Measurements from ENCODE around the gene CACNA1H.

Gene CACNA1H

GRCh38 chr16:1212616-1213194, 59.8 kb downstream of the CACNA1H start:
- peaks cover 0 to 65% (median 21%) of the 10 kb centered on the region in 11 experiments; a peak in 14 of 22 replicates for H3K36me3 ChIP-seq
- no peak overlapping the region for H3K4me3 ChIP-seq
- H3K4me2 ChIP-seq: no peak overlapping the region
- H3K27me3 ChIP-seq: no peaks in the 10 kb centered on the region
- peaks cover 14 to 28% (median 21%) of the 10 kb centered on the region in 10 experiments for H3K4me1 ChIP-seq
- no peak overlapping the region for H3K27ac ChIP-seq
- H3K9me3 ChIP-seq (replicated peaks in 1 of 11): no peaks in the 10 kb centered on the region
- H3K9ac ChIP-seq: no peak overlapping the region
- peaks cover 0 to 28% (median 0%) of the 10 kb centered on the region in 11 experiments; a peak in 5 of 22 replicates for H4K20me1 ChIP-seq
- TF ChIP-seq Cebpa-rat (IDR thresholded peaks at IDR 0.05): no peak

- Histone ChIP-seq H3K27me3 (no peaks in the 10 kb centered on the region), H4K20me1 (peaks cover 0 to 31% (median 0%) of the 10 kb centered on the region in 11 experiments; a peak in 5 of 22 replicates), H3K27ac (no peak overlapping the region), H3K4me2 (no peak overlapping the region), H3K36me3 (peaks cover 0 to 65% (median 23%) of the 10 kb centered on the region in 11 experiments; a peak in 14 of 22 replicates), H3K9me3 (replicated peaks in 1 of 11) (no peaks in the 10 kb centered on the region), H3K9ac (no peak overlapping the region), H3K4me1 (peaks cover 9 to 22% (median 16%) of the 10 kb centered on the region in 10 experiments), H3K4me3 (no peak overlapping the region)
- no peak for TF ChIP-seq Cebpa-rat (IDR thresholded peaks at IDR 0.05)
These were observed 60.3 kb downstream of the CACNA1H start for GRCh38 chr16:1213231-1213630.

- Histone ChIP-seq H3K27ac (no peak overlapping the region), H3K4me3 (no peak overlapping the region), H3K4me2 (no peak overlapping the region), H3K4me1 (peaks cover 2 to 16% (median 10%) of the 10 kb centered on the region in 10 experiments; a peak in 19 of 20 replicates), H3K9ac (no peak overlapping the region), H3K9me3 (replicated peaks in 1 of 11) (no peaks in the 10 kb centered on the region), H3K36me3 (peaks cover 0 to 65% (median 23%) of the 10 kb centered on the region in 11 experiments; a peak in 14 of 22 replicates), H4K20me1 (peaks cover 0 to 31% (median 0%) of the 10 kb centered on the region in 11 experiments; a peak in 5 of 22 replicates), H3K27me3 (no peaks in the 10 kb centered on the region)
- no peak for TF ChIP-seq Cebpa-rat (IDR thresholded peaks at IDR 0.05)
These were observed 61.0 kb downstream of the CACNA1H start for GRCh38 chr16:1213796-1214372.

- Histone ChIP-seq H4K20me1 (peaks cover 0 to 31% (median 0%) of the 10 kb centered on the region in 11 experiments; a peak in 6 of 22 replicates), H3K27ac (no peak overlapping the region), H3K4me1 (peaks cover 0 to 11% (median 7%) of the 10 kb centered on the region in 10 experiments; a peak in 10 of 20 replicates), H3K9ac (no peak overlapping the region), H3K9me3 (replicated peaks in 1 of 11) (no peaks in the 10 kb centered on the region), H3K27me3 (no peaks in the 10 kb centered on the region), H3K36me3 (peaks cover 0 to 66% (median 29%) of the 10 kb centered on the region in 11 experiments; a peak in 14 of 22 replicates), H3K4me2 (no peak overlapping the region), H3K4me3 (no peak overlapping the region)
- TF ChIP-seq Cebpa-rat (IDR thresholded peaks at IDR 0.05): no peak
These were observed 61.8 kb downstream of the CACNA1H start for GRCh38 chr16:1214719-1215118.

GRCh38 chr16:1215574-1216295, 62.8 kb downstream of the CACNA1H start:
- peaks cover 0 to 72% (median 35%) of the 10 kb centered on the region in 11 experiments; a peak in 14 of 22 replicates for H3K36me3 ChIP-seq
- no peaks in the 10 kb centered on the region for H3K27me3 ChIP-seq
- H3K4me3 ChIP-seq: no peak overlapping the region
- H3K9me3 ChIP-seq (replicated peaks in 1 of 11): no peaks in the 10 kb centered on the region
- H3K9ac ChIP-seq: no peak overlapping the region
- H3K4me1 ChIP-seq: peaks cover 0 to 11% (median 7%) of the 10 kb centered on the region in 10 experiments; a peak in 10 of 20 replicates
- peaks cover 0 to 40% (median 0%) of the 10 kb centered on the region in 11 experiments; a peak in 6 of 22 replicates for H4K20me1 ChIP-seq
- TF ChIP-seq Cebpa-rat (IDR thresholded peaks at IDR 0.05): no peak
- no peak overlapping the region for H3K27ac ChIP-seq
- peak overlapping the region in 5 of 11 experiments; percentile 10 to 28 (median 14); a peak in 5 of 22 replicates for H3K4me2 ChIP-seq

GRCh38 chr16:1216296-1216619, 63.4 kb downstream of the CACNA1H start:
- no peak for TF ChIP-seq Cebpa-rat (IDR thresholded peaks at IDR 0.05)
- Histone ChIP-seq H3K36me3 (peaks cover 0 to 70% (median 30%) of the 10 kb centered on the region in 11 experiments; a peak in 14 of 22 replicates), H3K4me3 (no peak overlapping the region), H3K9ac (no peak overlapping the region), H3K27me3 (no peaks in the 10 kb centered on the region), H4K20me1 (peaks cover 0 to 46% (median 0%) of the 10 kb centered on the region in 11 experiments; a peak in 6 of 22 replicates), H3K9me3 (replicated peaks in 1 of 11) (no peaks in the 10 kb centered on the region), H3K27ac (no peak overlapping the region), H3K4me2 (peak overlapping the region in 3 of 11 experiments; percentile 10 to 28 (median 22); a peak in 2 of 22 replicates), H3K4me1 (peaks cover 0 to 11% (median 7%) of the 10 kb centered on the region in 10 experiments; a peak in 10 of 20 replicates)

- Histone ChIP-seq H3K4me2 (no peak overlapping the region), H3K27ac (no peak overlapping the region), H3K9ac (no peak overlapping the region), H4K20me1 (peaks cover 0 to 52% (median 0%) of the 10 kb centered on the region in 11 experiments; a peak in 6 of 22 replicates), H3K9me3 (replicated peaks in 1 of 11) (no peaks in the 10 kb centered on the region), H3K36me3 (peaks cover 0 to 64% (median 28%) of the 10 kb centered on the region in 11 experiments; a peak in 12 of 22 replicates), H3K4me3 (no peak overlapping the region), H3K27me3 (no peaks in the 10 kb centered on the region), H3K4me1 (peaks cover 0 to 11% (median 7%) of the 10 kb centered on the region in 10 experiments; a peak in 10 of 20 replicates)
- TF ChIP-seq Cebpa-rat (IDR thresholded peaks at IDR 0.05): no peak
These were observed 63.9 kb downstream of the CACNA1H start for GRCh38 chr16:1216681-1217400.

GRCh38 chr16:1217526-1217925, 64.6 kb downstream of the CACNA1H start:
- Histone ChIP-seq H3K9ac (no peak overlapping the region), H3K4me3 (no peak overlapping the region), H3K4me2 (no peak overlapping the region), H3K9me3 (replicated peaks in 1 of 11) (no peaks in the 10 kb centered on the region), H3K4me1 (peaks cover 0 to 11% (median 7%) of the 10 kb centered on the region in 10 experiments; a peak in 10 of 20 replicates), H3K36me3 (peaks cover 0 to 57% (median 28%) of the 10 kb centered on the region in 11 experiments; a peak in 12 of 22 replicates), H4K20me1 (peaks cover 0 to 58% (median 0%) of the 10 kb centered on the region in 11 experiments; a peak in 9 of 22 replicates), H3K27me3 (no peaks in the 10 kb centered on the region), H3K27ac (no peak overlapping the region)
- TF ChIP-seq Cebpa-rat (IDR thresholded peaks at IDR 0.05): no peak

Data from BLaER1 treated with 17β-estradiol and CSF1 and Interleukin-3, amounts not matched to agents 10 nM and 100 nM (cell line).